ENCODE data around the gene MIR17HG.

- TF ChIP-seq, protein P1, sequence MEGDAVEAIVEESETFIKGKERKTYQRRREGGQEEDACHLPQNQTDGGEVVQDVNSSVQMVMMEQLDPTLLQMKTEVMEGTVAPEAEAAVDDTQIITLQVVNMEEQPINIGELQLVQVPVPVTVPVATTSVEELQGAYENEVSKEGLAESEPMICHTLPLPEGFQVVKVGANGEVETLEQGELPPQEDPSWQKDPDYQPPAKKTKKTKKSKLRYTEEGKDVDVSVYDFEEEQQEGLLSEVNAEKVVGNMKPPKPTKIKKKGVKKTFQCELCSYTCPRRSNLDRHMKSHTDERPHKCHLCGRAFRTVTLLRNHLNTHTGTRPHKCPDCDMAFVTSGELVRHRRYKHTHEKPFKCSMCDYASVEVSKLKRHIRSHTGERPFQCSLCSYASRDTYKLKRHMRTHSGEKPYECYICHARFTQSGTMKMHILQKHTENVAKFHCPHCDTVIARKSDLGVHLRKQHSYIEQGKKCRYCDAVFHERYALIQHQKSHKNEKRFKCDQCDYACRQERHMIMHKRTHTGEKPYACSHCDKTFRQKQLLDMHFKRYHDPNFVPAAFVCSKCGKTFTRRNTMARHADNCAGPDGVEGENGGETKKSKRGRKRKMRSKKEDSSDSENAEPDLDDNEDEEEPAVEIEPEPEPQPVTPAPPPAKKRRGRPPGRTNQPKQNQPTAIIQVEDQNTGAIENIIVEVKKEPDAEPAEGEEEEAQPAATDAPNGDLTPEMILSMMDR (conservative IDR thresholded peaks at IDR 0.05) = no peak
- no peak for TF ChIP-seq EZH2 (IDR thresholded peaks at IDR 0.05; ENCODE audit: low read depth)
Measured at GRCh38 chr13:91356919-91357612, 9.6 kb downstream of the MIR17HG start.
